Measurements from ENCODE around the gene SUGP1. TPM values are rescaled to one million over a fixed set of nuclear protein-coding genes. Genes with fewer than 3 reads are reported as not detected.

SUGP1 gene
- total and polyA plus RNA-seq, 8 donors, result 13.0 to 129 (median 36.6) TPM

- no peaks in the 10 kb centered on the region for H3K27me3 ChIP-seq
- H3K9me3 ChIP-seq, result no peaks in the 10 kb centered on the region
- DNase-seq, result no peak
- WGBS, 5 donors, result 75 to 89% (median 84%) methylated on average over 16 of the region's 16 CpGs
- TF ChIP-seq EP300 (IDR thresholded peaks at IDR 0.05), result no peak
- TF ChIP-seq CTCF (IDR thresholded peaks at IDR 0.05), result no peak
- no peak for TF ChIP-seq POLR2AphosphoS5 (IDR thresholded peaks at IDR 0.05)
- TF ChIP-seq POLR2A (IDR thresholded peaks at IDR 0.05), result no peak
- intact Hi-C loops (cut with DNase I; ENCODE audit: low total_unique reads), result no loop called here
- no peak overlapping the region for H3K27ac ChIP-seq
- peaks cover 63 to 100% (median 100%) of the 10 kb centered on the region in 4 donors for H3K36me3 ChIP-seq
- no peaks in the 10 kb centered on the region for H3K4me1 ChIP-seq
- H3K4me3 ChIP-seq, result no peak overlapping the region
Observed at GRCh38 chr19:19335408-19336158, 15.3 kb upstream of the SUGP1 start.

GRCh38 chr19:19334989-19335344 is 14.7 kb upstream of the SUGP1 start:
- no peak overlapping the region for H3K4me3 ChIP-seq
- H3K27me3 ChIP-seq, result no peaks in the 10 kb centered on the region
- peaks cover 0 to 1% (median 0%) of the 10 kb centered on the region in 4 donors for H3K4me1 ChIP-seq
- peaks cover 68 to 100% (median 100%) of the 10 kb centered on the region in 4 donors for H3K36me3 ChIP-seq
- 80 to 100% (median 84%) methylated on average over 3 of the region's 3 CpGs for WGBS, 5 donors
- no peak for DNase-seq
- TF ChIP-seq POLR2A (IDR thresholded peaks at IDR 0.05) (no peak), EP300 (IDR thresholded peaks at IDR 0.05) (no peak), CTCF (IDR thresholded peaks at IDR 0.05) (no peak), POLR2AphosphoS5 (IDR thresholded peaks at IDR 0.05) (no peak)
- H3K9me3 ChIP-seq, result no peaks in the 10 kb centered on the region
- intact Hi-C loops (cut with DNase I; ENCODE audit: low total_unique reads), result no loop called here
- no peak overlapping the region for H3K27ac ChIP-seq

- WGBS, 5 donors, result 77 to 90% (median 86%) methylated on average over 14 to 22 of the region's 22 CpGs
- DNase-seq, result no peak
- no peak overlapping the region for H3K4me3 ChIP-seq
- no peak overlapping the region for H3K27ac ChIP-seq
- peaks cover 69 to 100% (median 100%) of the 10 kb centered on the region in 4 donors for H3K36me3 ChIP-seq
- H3K9me3 ChIP-seq, result no peaks in the 10 kb centered on the region
- intact Hi-C loops (cut with DNase I; ENCODE audit: low total_unique reads), result no loop called here
- TF ChIP-seq CTCF (IDR thresholded peaks at IDR 0.05) (no peak), POLR2AphosphoS5 (IDR thresholded peaks at IDR 0.05) (no peak), POLR2A (IDR thresholded peaks at IDR 0.05) (no peak), EP300 (IDR thresholded peaks at IDR 0.05) (no peak)
- H3K27me3 ChIP-seq, result no peaks in the 10 kb centered on the region
- H3K4me1 ChIP-seq, result peaks cover 0 to 8% (median 2%) of the 10 kb centered on the region in 4 donors
Observed at GRCh38 chr19:19334063-19334988, 14.0 kb upstream of the SUGP1 start.

- Histone ChIP-seq H3K4me1 (peaks cover 0 to 35% (median 15%) of the 10 kb centered on the region in 4 donors), H3K4me3 (no peak overlapping the region), H3K36me3 (peaks cover 47 to 100% (median 97%) of the 10 kb centered on the region in 4 donors), H3K27ac (peak overlapping the region in 2 of 5 donors; percentile 28 to 59), H3K27me3 (no peaks in the 10 kb centered on the region), H3K9me3 (no peaks in the 10 kb centered on the region)
- intact Hi-C loops (cut with DNase I; ENCODE audit: low total_unique reads), result no loop called here
- no peak for DNase-seq
- TF ChIP-seq EP300 (IDR thresholded peaks at IDR 0.05) (no peak), POLR2A (IDR thresholded peaks at IDR 0.05) (no peak), POLR2AphosphoS5 (IDR thresholded peaks at IDR 0.05) (no peak), CTCF (IDR thresholded peaks at IDR 0.05) (no peak)
- 54 to 70% (median 62%) methylated on average over 6 of the region's 6 CpGs for WGBS, 5 donors
Observed at GRCh38 chr19:19329126-19329525, 8.8 kb upstream of the SUGP1 start.

Measured in stomach (tissue), 9 donors.